HCT116 (cell line): Measurements from ENCODE around the gene WNK3.

Experiments used
- CEBPB ChIP-seq: IDR thresholded peaks from 2 replicates; pipeline ENCODE4 v1.6.1; 2012; ENCODE audit warnings: low read depth
- EGR1 ChIP-seq: IDR thresholded peaks from 2 replicates; pipeline ENCODE4 v1.6.1; 2012; ENCODE audit warnings: low read depth
- EZH2 ChIP-seq: fragments of 200-600 bp; sonication (generic); IDR thresholded peaks from 2 replicates; pipeline ENCODE4 v1.6.1; 2017; ENCODE audit warnings: antibody characterized with exemption, mixed run types
- EZH2phosphoT487 ChIP-seq: fragments of 200-600 bp; IDR thresholded peaks from 2 replicates; pipeline ENCODE4 v1.6.1; 2018; ENCODE audit warnings: antibody characterized with exemption, borderline replicate concordance
- JUND ChIP-seq: IDR thresholded peaks from 2 replicates; pipeline ENCODE4 v1.6.1; 2012
- POLR2A ChIP-seq: IDR thresholded peaks from 2 replicates; pipeline ENCODE4 v1.7.0; 2011; ENCODE audit warnings: borderline replicate concordance; ENCODE audit not compliant: insufficient read depth, insufficient read length; ENCODE audit errors: extremely low read depth
- SP1 ChIP-seq: IDR thresholded peaks from 2 replicates; pipeline ENCODE4 v1.6.1; 2012; ENCODE audit warnings: low read depth
- SRF ChIP-seq: IDR thresholded peaks from 2 replicates; pipeline ENCODE4 v1.6.1; 2012; ENCODE audit warnings: low read depth
- TF ChIP-seq, protein P1 (sequence below): IDR thresholded peaks from 2 replicates; pipeline ENCODE4 v1.6.1; 2012
- TF ChIP-seq, protein P2 (sequence below), 3 experiments: fragments of 200-600 bp in 1 of 3; sonication (generic) in 1 of 3; IDR thresholded peaks in 2 of 3; conservative IDR thresholded peaks in 1 of 3; 2 replicates each; pipeline ENCODE4 v1.5.1; 2012 to 2017; ENCODE audit warnings: low read depth in 2 of 3, low read length in 2 of 3, antibody characterized with exemption in 1 of 3, borderline replicate concordance in 1 of 3, control low read depth in 1 of 3, mild to moderate bottlenecking in 1 of 3, mixed read lengths in 1 of 3, mixed run types in 1 of 3, moderate library complexity in 1 of 3; ENCODE audit not compliant: insufficient read depth in 1 of 3
- TF ChIP-seq, protein P3 (sequence below): IDR thresholded peaks from 2 replicates; pipeline ENCODE4 v1.6.1; 2011; ENCODE audit warnings: mild to moderate bottlenecking, low read length, moderate library complexity; ENCODE audit not compliant: insufficient replicate concordance; ENCODE audit errors: extremely low read depth

DNA sequence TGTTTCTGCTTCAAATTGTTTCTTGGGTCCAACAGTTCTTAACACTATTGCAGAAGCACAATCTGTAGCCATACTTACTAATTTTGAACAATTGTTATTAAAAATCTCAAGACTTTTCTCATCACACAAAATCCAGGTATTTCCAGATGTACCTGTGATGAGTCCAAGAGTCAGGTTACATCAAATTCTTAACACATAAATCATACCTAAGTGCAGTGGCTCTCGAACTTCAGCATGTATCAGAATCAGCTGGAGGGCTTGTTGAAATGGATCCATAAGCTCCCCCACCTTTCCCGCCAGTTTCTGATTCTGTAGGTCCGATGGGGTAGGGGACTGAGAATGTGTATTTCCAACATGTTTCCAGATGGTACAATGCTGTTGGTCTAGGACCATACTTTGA lies 185.4 kb downstream of the WNK3 start:
- no peak for TF ChIP-seq JUND
- TF ChIP-seq EZH2phosphoT487, result no peak
- TF ChIP-seq, protein P1, sequence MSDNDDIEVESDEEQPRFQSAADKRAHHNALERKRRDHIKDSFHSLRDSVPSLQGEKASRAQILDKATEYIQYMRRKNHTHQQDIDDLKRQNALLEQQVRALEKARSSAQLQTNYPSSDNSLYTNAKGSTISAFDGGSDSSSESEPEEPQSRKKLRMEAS, result no peak
- TF ChIP-seq, protein P2, sequence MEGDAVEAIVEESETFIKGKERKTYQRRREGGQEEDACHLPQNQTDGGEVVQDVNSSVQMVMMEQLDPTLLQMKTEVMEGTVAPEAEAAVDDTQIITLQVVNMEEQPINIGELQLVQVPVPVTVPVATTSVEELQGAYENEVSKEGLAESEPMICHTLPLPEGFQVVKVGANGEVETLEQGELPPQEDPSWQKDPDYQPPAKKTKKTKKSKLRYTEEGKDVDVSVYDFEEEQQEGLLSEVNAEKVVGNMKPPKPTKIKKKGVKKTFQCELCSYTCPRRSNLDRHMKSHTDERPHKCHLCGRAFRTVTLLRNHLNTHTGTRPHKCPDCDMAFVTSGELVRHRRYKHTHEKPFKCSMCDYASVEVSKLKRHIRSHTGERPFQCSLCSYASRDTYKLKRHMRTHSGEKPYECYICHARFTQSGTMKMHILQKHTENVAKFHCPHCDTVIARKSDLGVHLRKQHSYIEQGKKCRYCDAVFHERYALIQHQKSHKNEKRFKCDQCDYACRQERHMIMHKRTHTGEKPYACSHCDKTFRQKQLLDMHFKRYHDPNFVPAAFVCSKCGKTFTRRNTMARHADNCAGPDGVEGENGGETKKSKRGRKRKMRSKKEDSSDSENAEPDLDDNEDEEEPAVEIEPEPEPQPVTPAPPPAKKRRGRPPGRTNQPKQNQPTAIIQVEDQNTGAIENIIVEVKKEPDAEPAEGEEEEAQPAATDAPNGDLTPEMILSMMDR (IDR thresholded peaks at IDR 0.05 in 2 of 3, conservative IDR thresholded peaks at IDR 0.05 in 1 of 3; ENCODE audit: borderline replicate concordance in 1 of 3, insufficient read depth in 1 of 3, low read depth in 2 of 3, low read length in 2 of 3), result no peak
- no peak for TF ChIP-seq EZH2
- TF ChIP-seq POLR2A, result no peak
- TF ChIP-seq CEBPB, result no peak
- no peak for TF ChIP-seq SRF
- no peak for TF ChIP-seq SP1
- TF ChIP-seq, protein P3, sequence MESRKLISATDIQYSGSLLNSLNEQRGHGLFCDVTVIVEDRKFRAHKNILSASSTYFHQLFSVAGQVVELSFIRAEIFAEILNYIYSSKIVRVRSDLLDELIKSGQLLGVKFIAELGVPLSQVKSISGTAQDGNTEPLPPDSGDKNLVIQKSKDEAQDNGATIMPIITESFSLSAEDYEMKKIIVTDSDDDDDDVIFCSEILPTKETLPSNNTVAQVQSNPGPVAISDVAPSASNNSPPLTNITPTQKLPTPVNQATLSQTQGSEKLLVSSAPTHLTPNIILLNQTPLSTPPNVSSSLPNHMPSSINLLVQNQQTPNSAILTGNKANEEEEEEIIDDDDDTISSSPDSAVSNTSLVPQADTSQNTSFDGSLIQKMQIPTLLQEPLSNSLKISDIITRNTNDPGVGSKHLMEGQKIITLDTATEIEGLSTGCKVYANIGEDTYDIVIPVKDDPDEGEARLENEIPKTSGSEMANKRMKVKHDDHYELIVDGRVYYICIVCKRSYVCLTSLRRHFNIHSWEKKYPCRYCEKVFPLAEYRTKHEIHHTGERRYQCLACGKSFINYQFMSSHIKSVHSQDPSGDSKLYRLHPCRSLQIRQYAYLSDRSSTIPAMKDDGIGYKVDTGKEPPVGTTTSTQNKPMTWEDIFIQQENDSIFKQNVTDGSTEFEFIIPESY, result no peak
- no peak for TF ChIP-seq EGR1
